Measurements from ENCODE around the gene PPP6R1.

Gene PPP6R1

DNA sequence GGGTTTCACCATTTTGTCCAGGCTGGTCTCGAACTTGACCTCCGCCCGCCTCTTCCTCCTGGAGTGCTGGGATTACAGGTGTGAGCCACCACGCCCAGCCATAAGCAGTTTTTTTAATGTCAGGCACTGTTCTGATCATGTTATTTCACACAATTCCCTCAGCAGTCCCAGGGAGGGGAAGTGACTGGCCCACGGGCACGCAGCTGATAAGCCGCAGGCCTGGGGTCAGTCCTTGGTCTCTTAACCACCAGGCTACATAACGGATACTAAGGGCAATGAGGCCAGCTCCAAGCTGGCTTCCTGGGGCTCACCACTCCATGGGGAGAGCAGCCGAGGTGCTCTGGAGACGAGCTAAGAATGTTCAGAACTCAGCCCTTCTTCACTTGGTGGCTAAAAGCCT lies 38.5 kb upstream of the PPP6R1 start:
- H3K14ac ChIP-seq (ENCODE audit: low read length) = no peak overlapping the region
- no peaks in the 10 kb centered on the region for H3K79me1 ChIP-seq (ENCODE audit: low read depth, low read length)
- DNase-seq (ENCODE audit: low spot score) = no peak

DNA sequence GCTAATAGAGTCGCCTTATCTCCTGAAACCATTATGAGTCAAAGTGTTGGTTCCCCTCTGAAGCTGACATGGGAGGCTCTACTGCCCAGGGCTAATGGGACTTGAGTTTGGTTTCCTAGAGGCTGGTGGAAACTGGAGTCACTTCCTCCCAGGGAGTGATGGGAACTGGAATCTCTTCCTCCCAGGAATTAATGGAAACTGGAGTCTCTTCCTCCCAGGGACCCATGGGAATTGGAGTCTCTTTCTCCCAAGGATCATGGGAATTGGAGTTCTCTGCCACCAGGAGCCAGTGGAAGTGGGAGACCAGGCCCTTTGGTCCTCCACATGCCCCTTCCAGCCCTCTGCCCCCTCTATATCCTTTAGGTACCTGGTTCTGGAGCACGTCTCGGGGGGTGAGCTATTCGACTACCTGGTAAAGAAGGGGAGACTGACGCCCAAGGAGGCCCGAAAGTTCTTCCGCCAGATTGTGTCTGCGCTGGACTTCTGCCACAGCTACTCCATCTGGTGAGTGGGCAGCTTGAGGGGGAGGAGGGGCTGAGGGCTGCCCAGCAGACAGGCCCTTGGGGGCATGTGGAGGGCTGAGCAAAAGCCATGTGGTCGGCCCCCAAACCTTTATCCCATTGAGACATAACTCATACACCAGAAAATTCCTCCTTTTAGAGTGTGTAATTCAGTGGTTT lies 30.4 kb upstream of the PPP6R1 start:
- H2BK15ac ChIP-seq (ENCODE audit: low read length) = no peak overlapping the region
- H3K4me3 ChIP-seq (ENCODE audit: low read length in 2 of 2) = no peak overlapping the region
- peaks cover 30 to 51% of the 10 kb centered on the region in 2 donors for H3K36me3 ChIP-seq (replicated peaks in 1 of 2; ENCODE audit: control insufficient read depth in 2 of 2, insufficient read depth in 2 of 2, low read length in 2 of 2)
- peaks cover 3 to 11% of the 10 kb centered on the region in 2 donors for H3K4me1 ChIP-seq (ENCODE audit: control insufficient read depth in 2 of 2, insufficient read depth in 1 of 2, low read depth in 1 of 2, low read length in 2 of 2)
- no peaks in the 10 kb centered on the region for H3K27me3 ChIP-seq (ENCODE audit: control insufficient read depth in 3 of 3, insufficient read depth in 3 of 3, low read depth in 1 of 3, low read length in 3 of 3)
- no peak overlapping the region for H2AFZ ChIP-seq (ENCODE audit: low read length)
- H3K4me2 ChIP-seq (ENCODE audit: insufficient read depth, low read length, poor library complexity, severe bottlenecking) = no peak overlapping the region
- H3K79me1 ChIP-seq (ENCODE audit: low read depth, low read length) = peaks cover 17% of the 10 kb centered on the region
- H2BK5ac ChIP-seq (ENCODE audit: low read length) = no peak overlapping the region
- H3K9me3 ChIP-seq (replicated peaks in 1 of 2; ENCODE audit: control insufficient read depth in 2 of 2, insufficient read depth in 1 of 2, low read depth in 1 of 2, low read length in 2 of 2) = peaks cover 0 to 1% of the 10 kb centered on the region in 2 donors
- H2AK5ac ChIP-seq (ENCODE audit: low read depth, low read length) = no peak overlapping the region
- no peak overlapping the region for H2BK12ac ChIP-seq (ENCODE audit: low read length)
- no peak overlapping the region for H3K27ac ChIP-seq (replicated peaks; ENCODE audit: low read length)
- no peak overlapping the region for H2BK120ac ChIP-seq (ENCODE audit: low read depth, low read length)
- H3K9ac ChIP-seq (ENCODE audit: low read depth, low read length, poor library complexity) = no peak overlapping the region
- no CpG with 5 or more reads among the region's 9 CpGs for WGBS, 2 donors (ENCODE audit: extremely low coverage in 2 of 2, insufficient read length in 2 of 2, insufficient replicate concordance in 1 of 2)
- no peak overlapping the region for H4K8ac ChIP-seq (ENCODE audit: low read depth, low read length)
- no peak for DNase-seq (ENCODE audit: low spot score)
- H3K18ac ChIP-seq (ENCODE audit: low read length) = no peak overlapping the region
- no peak overlapping the region for H3K23ac ChIP-seq (ENCODE audit: low read depth, low read length, poor library complexity)
- H3K14ac ChIP-seq (ENCODE audit: low read length) = no peak overlapping the region
- no peak overlapping the region for H3K4ac ChIP-seq (ENCODE audit: low read length)
- no peak overlapping the region for H4K91ac ChIP-seq (ENCODE audit: low read depth, low read length, poor library complexity)

More for the DNA sequence above, 38.5 kb upstream of the PPP6R1 start:
- Histone ChIP-seq H3K9ac (ENCODE audit: low read depth, low read length, poor library complexity) (peak overlapping the region; percentile 44), H3K18ac (ENCODE audit: low read length) (no peak overlapping the region), H3K36me3 (replicated peaks in 1 of 2; ENCODE audit: control insufficient read depth in 2 of 2, insufficient read depth in 2 of 2, low read length in 2 of 2) (peaks cover 29 to 56% of the 10 kb centered on the region in 2 donors), H2AFZ (ENCODE audit: low read length) (no peak overlapping the region), H2BK5ac (ENCODE audit: low read length) (no peak overlapping the region), H3K4ac (ENCODE audit: low read length) (no peak overlapping the region), H3K4me2 (ENCODE audit: insufficient read depth, low read length, poor library complexity, severe bottlenecking) (no peak overlapping the region), H3K4me1 (ENCODE audit: control insufficient read depth in 2 of 2, insufficient read depth in 1 of 2, low read depth in 1 of 2, low read length in 2 of 2) (peaks cover 13 to 14% of the 10 kb centered on the region in 2 donors), H2BK120ac (ENCODE audit: low read depth, low read length) (no peak overlapping the region), H2BK15ac (ENCODE audit: low read length) (no peak overlapping the region), H3K27ac (replicated peaks; ENCODE audit: low read length) (no peak overlapping the region), H3K27me3 (ENCODE audit: control insufficient read depth in 3 of 3, insufficient read depth in 3 of 3, low read depth in 1 of 3, low read length in 3 of 3) (no peaks in the 10 kb centered on the region), H4K8ac (ENCODE audit: low read depth, low read length) (no peak overlapping the region), H3K4me3 (ENCODE audit: low read length in 2 of 2) (no peak overlapping the region), H2AK5ac (ENCODE audit: low read depth, low read length) (no peak overlapping the region), H4K91ac (ENCODE audit: low read depth, low read length, poor library complexity) (peak overlapping the region; percentile 30), H2BK12ac (ENCODE audit: low read length) (no peak overlapping the region), H3K9me3 (replicated peaks in 1 of 2; ENCODE audit: control insufficient read depth in 2 of 2, insufficient read depth in 1 of 2, low read depth in 1 of 2, low read length in 2 of 2) (no peaks in the 10 kb centered on the region), H3K23ac (ENCODE audit: low read depth, low read length, poor library complexity) (no peak overlapping the region)
- no CpG with 5 or more reads among the region's 10 CpGs for WGBS, 2 donors (ENCODE audit: extremely low coverage in 2 of 2, insufficient read length in 2 of 2, insufficient replicate concordance in 1 of 2)

DNA sequence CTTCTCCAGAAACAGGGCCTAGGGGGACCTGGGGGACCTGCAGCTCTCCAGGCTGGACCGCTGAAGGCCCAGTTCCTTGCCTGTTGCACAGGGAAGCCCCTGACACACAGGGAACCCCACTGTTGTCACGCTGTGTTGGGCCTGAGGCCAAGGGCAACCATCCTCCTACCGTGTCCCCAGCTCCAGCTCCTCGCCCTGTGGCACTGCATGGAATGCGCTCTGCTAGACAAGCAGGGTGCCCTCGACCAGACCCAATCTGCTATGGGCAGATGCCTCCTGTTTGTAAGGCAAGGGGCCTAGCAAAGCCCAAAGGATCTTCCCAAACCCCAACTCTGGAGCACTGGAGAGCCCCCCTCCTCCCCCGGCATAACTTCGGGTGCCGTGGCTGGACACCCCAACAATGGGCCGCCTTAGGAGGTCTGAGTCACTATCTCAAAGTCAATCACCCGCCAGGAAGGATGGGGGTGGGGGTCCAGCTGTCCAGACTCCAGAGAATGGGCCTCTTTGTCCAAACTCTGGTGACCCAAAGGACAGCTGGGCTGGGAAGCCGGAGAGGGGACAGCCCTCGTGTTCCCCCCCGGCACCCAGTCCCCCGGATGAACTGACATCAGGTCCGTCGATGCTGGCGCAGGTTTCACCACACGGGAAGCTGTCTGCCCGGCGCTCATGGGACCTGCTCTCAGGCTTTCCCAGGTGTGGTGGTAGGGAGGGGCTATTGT lies 28.7 kb upstream of the PPP6R1 start:
- peaks cover 6 to 18% of the 10 kb centered on the region in 2 donors for H3K4me1 ChIP-seq (ENCODE audit: control insufficient read depth in 2 of 2, insufficient read depth in 1 of 2, low read depth in 1 of 2, low read length in 2 of 2)
- H3K4ac ChIP-seq (ENCODE audit: low read length) = no peak overlapping the region
- no CpG with 5 or more reads among the region's 21 CpGs for WGBS, 2 donors (ENCODE audit: extremely low coverage in 2 of 2, insufficient read length in 2 of 2, insufficient replicate concordance in 1 of 2)
- no peaks in the 10 kb centered on the region for H3K27me3 ChIP-seq (ENCODE audit: control insufficient read depth in 3 of 3, insufficient read depth in 3 of 3, low read depth in 1 of 3, low read length in 3 of 3)
- peak overlapping the region; percentile 46 for H2AK5ac ChIP-seq (ENCODE audit: low read depth, low read length)
- H3K23ac ChIP-seq (ENCODE audit: low read depth, low read length, poor library complexity) = peak overlapping the region; percentile 65
- H3K27ac ChIP-seq (replicated peaks; ENCODE audit: low read length) = no peak overlapping the region
- H2BK15ac ChIP-seq (ENCODE audit: low read length) = no peak overlapping the region
- H3K79me1 ChIP-seq (ENCODE audit: low read depth, low read length) = peaks cover 17% of the 10 kb centered on the region
- no peak overlapping the region for H4K91ac ChIP-seq (ENCODE audit: low read depth, low read length, poor library complexity)
- peaks cover 22 to 42% of the 10 kb centered on the region in 2 donors for H3K36me3 ChIP-seq (replicated peaks in 1 of 2; ENCODE audit: control insufficient read depth in 2 of 2, insufficient read depth in 2 of 2, low read length in 2 of 2)
- peaks cover 0 to 1% of the 10 kb centered on the region in 2 donors for H3K9me3 ChIP-seq (replicated peaks in 1 of 2; ENCODE audit: control insufficient read depth in 2 of 2, insufficient read depth in 1 of 2, low read depth in 1 of 2, low read length in 2 of 2)
- no peak overlapping the region for H3K14ac ChIP-seq (ENCODE audit: low read length)
- DNase-seq (ENCODE audit: low spot score) = no peak
- H2BK120ac ChIP-seq (ENCODE audit: low read depth, low read length) = no peak overlapping the region
- H2BK12ac ChIP-seq (ENCODE audit: low read length) = no peak overlapping the region
- H4K8ac ChIP-seq (ENCODE audit: low read depth, low read length) = no peak overlapping the region
- H3K4me3 ChIP-seq (ENCODE audit: low read length in 2 of 2) = no peak overlapping the region
- H2AFZ ChIP-seq (ENCODE audit: low read length) = no peak overlapping the region
- peak overlapping the region; percentile 24 for H2BK5ac ChIP-seq (ENCODE audit: low read length)
- no peak overlapping the region for H3K9ac ChIP-seq (ENCODE audit: low read depth, low read length, poor library complexity)
- H3K4me2 ChIP-seq (ENCODE audit: insufficient read depth, low read length, poor library complexity, severe bottlenecking) = no peak overlapping the region
- peak overlapping the region; percentile 28 for H3K18ac ChIP-seq (ENCODE audit: low read length)

DNA sequence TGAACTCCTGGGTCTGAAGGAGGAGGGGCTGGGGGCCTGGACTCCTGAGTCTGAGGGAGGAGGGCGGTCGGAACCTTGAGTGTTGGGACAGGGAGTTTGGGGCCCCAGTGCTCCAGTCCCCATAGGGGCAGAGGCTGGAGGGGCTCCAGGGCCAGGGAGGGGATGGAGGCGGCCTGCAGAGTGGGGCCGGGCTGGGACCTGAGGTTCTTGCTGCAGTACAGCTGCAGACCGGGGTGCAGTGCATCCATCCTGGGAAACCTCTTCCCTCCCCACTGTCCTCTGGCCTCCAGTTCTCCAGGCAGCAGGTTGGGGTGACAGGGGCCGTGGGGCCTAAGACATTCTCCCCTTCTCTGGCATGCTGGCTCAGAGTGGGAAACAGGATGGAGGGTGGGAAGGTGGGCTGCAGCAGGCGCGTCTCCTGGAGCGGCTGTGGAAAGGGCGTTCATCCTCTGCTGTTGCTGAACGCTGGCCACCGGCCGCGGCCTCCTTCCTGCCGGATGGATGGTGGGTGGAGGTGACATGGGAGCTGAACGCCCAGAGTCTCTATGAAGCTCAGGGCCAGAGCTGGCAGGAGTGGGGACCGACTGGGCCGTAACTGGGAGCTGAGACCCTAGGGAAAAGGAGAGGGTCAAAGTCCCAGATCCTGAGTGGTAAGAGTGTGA lies 26.5 kb upstream of the PPP6R1 start:
- Histone ChIP-seq H2BK120ac (ENCODE audit: low read depth, low read length) (peak overlapping the region; percentile 4), H3K9me3 (replicated peaks in 1 of 2; ENCODE audit: control insufficient read depth in 2 of 2, insufficient read depth in 1 of 2, low read depth in 1 of 2, low read length in 2 of 2) (peaks cover 0 to 1% of the 10 kb centered on the region in 2 donors), H2BK5ac (ENCODE audit: low read length) (no peak overlapping the region), H3K14ac (ENCODE audit: low read length) (peak overlapping the region; percentile 38), H3K18ac (ENCODE audit: low read length) (peak overlapping the region; percentile 51), H3K4ac (ENCODE audit: low read length) (no peak overlapping the region), H3K4me3 (ENCODE audit: low read length in 2 of 2) (peak overlapping the region; percentile 60 to 80), H4K91ac (ENCODE audit: low read depth, low read length, poor library complexity) (no peak overlapping the region), H4K8ac (ENCODE audit: low read depth, low read length) (no peak overlapping the region), H2AFZ (ENCODE audit: low read length) (no peak overlapping the region), H3K23ac (ENCODE audit: low read depth, low read length, poor library complexity) (peak overlapping the region; percentile 81), H3K4me2 (ENCODE audit: insufficient read depth, low read length, poor library complexity, severe bottlenecking) (peak overlapping the region; percentile 77), H3K27me3 (ENCODE audit: control insufficient read depth in 3 of 3, insufficient read depth in 3 of 3, low read depth in 1 of 3, low read length in 3 of 3) (no peaks in the 10 kb centered on the region), H2BK12ac (ENCODE audit: low read length) (no peak overlapping the region), H3K9ac (ENCODE audit: low read depth, low read length, poor library complexity) (peak overlapping the region; percentile 81), H2BK15ac (ENCODE audit: low read length) (peak overlapping the region; percentile 94), H3K36me3 (replicated peaks in 1 of 2; ENCODE audit: control insufficient read depth in 2 of 2, insufficient read depth in 2 of 2, low read length in 2 of 2) (peaks cover 18 to 29% of the 10 kb centered on the region in 2 donors), H3K4me1 (ENCODE audit: control insufficient read depth in 2 of 2, insufficient read depth in 1 of 2, low read depth in 1 of 2, low read length in 2 of 2) (peaks cover 9 to 24% of the 10 kb centered on the region in 2 donors), H3K27ac (replicated peaks; ENCODE audit: low read length) (peak overlapping the region; percentile 58), H3K79me1 (ENCODE audit: low read depth, low read length) (peaks cover 17% of the 10 kb centered on the region), H2AK5ac (ENCODE audit: low read depth, low read length) (peak overlapping the region; percentile 53)
- DNase-seq (ENCODE audit: low spot score) = no peak
- WGBS, 2 donors (ENCODE audit: extremely low coverage in 2 of 2, insufficient read length in 2 of 2, insufficient replicate concordance in 1 of 2) = no CpG with 5 or more reads among the region's 18 CpGs
